NCI-H2196 (cell line): ENCODE data around the gene ESRRG.

Experiments
- DNase-seq: peaks from one replicate; lab custom pipeline; 2025; ENCODE audit not compliant: unreplicated experiment; lab: John Stamatoyannopoulos, UW

Gene ESRRG

GRCh38 chr1:216457356-216457755 is 265.9 kb downstream of the ESRRG start:
- no peak for DNase-seq

GRCh38 chr1:216456682-216457081 is 266.5 kb downstream of the ESRRG start:
- DNase-seq = no peak

DNA sequence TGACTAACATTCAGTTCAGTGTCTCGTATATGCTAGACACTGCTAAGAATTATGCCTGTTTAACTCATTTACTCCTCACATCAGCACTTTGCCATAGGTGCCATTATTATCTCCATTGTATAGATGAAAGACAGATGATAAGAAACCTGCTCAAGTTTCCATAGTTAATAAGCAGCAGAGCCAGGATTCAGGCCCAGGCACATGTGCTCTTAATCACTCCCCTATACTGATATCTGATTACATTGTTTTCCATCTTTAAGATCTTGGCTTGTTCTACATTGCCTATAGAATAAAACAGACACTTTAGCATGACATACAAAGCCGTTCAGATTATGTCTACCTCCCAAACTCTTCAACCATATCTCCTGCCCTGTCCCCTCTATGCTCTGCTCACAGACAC is 269.5 kb downstream of the ESRRG start:
- no peak for DNase-seq
